Transverse colon (tissue), 4 donors: ENCODE results near the gene ZBTB20. TPM values are rescaled to one million over a fixed set of nuclear protein-coding genes. Genes with fewer than 3 reads are reported as not detected.

Source experiments
- DNase-seq: peaks from one replicate; pipeline ENCODE4 v3.0.0-alpha.2; 2019
- H3K27ac ChIP-seq, 4 donors: fragments of 200-600 bp; sonication (generic); 2 replicates each; pipeline ENCODE4 v1.5.1; 2016 to 2018; ENCODE audit warnings: inconsistent platforms in 4 of 4
- H3K27me3 ChIP-seq: fragments of 200-600 bp; sonication (generic); 2 replicates; pipeline ENCODE4 v1.5.1; 2017; ENCODE audit warnings: inconsistent platforms
- H3K36me3 ChIP-seq, 4 donors: fragments of 200-600 bp; sonication (generic); 2 replicates each; pipeline ENCODE4 v1.5.1; 2017 to 2019; ENCODE audit warnings: inconsistent platforms in 4 of 4
- H3K4me1 ChIP-seq, 4 donors: fragments of 200-600 bp; sonication (generic); 2 replicates each; pipeline ENCODE4 v1.5.1; 2017 to 2020; ENCODE audit warnings: inconsistent platforms in 4 of 4
- H3K4me3 ChIP-seq, 4 donors: fragments of 200-600 bp; sonication (generic); 1 replicate in 1 of 4; 2 replicates in 3 of 4; pipeline versions ENCODE4 v1.5.1 to v1.6.1; 2017 to 2019; ENCODE audit warnings: inconsistent platforms in 4 of 4
- H3K9me3 ChIP-seq, 2 donors: fragments of 200-600 bp; sonication (generic); 2 replicates each; pipeline ENCODE4 v1.5.1; 2017 to 2019; ENCODE audit warnings: inconsistent platforms in 2 of 2
- CTCF ChIP-seq, 5 experiments: fragments of 200-600 bp in 3 of 5; fragments of 450-650 bp in 2 of 5; sonication (generic) in 3 of 5; IDR thresholded peaks; 1 replicate in 2 of 5; 2 replicates in 3 of 5; pipeline ENCODE4 v1.5.1; 2016 to 2017; ENCODE audit warnings: antibody characterized with exemption in 5 of 5, inconsistent platforms in 3 of 5, mild to moderate bottlenecking in 2 of 5, moderate library complexity in 1 of 5
- EP300 ChIP-seq: sonication (generic); formaldehyde crosslinking; IDR thresholded peaks from one replicate; pipeline ENCODE4 v1.6.1; 2017; ENCODE audit warnings: antibody characterized with exemption, low read depth
- POLR2A ChIP-seq: fragments of 450-650 bp; IDR thresholded peaks from one replicate; pipeline ENCODE4 v1.6.1; 2016; ENCODE audit warnings: antibody characterized with exemption, mild to moderate bottlenecking, moderate library complexity
- POLR2AphosphoS5 ChIP-seq, 3 donors: sonication (generic); formaldehyde crosslinking; IDR thresholded peaks; one replicate each; pipeline ENCODE4 v1.6.1; 2016; ENCODE audit warnings: antibody characterized with exemption in 3 of 3
- WGBS, 2 donors: methylation state at CpG; one replicate each; pipeline ENCODE4 v1.1.5; 2018; ENCODE audit warnings: low coverage in 1 of 2; 5-methylcytosine and 5-hydroxymethylcytosine counted together
- in situ Hi-C, 4 donors: fragments of 200-750 bp; cut with MboI; loops; one replicate each; pipeline versions ENCODE4 v1.15.0 to v1.15.1; 2017; ENCODE audit warnings: low sequenced_read_pairs in 3 of 4, low pct_ligation_motif_present in 1 of 4, low pct_unique_long_range_greater_than_20kb in 1 of 4
- intact Hi-C: fragments of 100-400 bp; cut with DNase I; formaldehyde crosslinking; loops from one replicate; pipeline ENCODE4 v1.15.1; 2023; ENCODE audit warnings: low total_unique reads
- total RNA-seq, 4 donors: library from RNA; depleted of rRNA; stranded (reverse); fragments of >200 nt; gene quantifications; one replicate each; pipeline ENCODE4 v1.1.0, GENCODE V29; 2016

Gene ZBTB20
- total RNA-seq, 4 donors from 2014 or later: 44.6 to 50.5 (median 46.4) TPM

DNA sequence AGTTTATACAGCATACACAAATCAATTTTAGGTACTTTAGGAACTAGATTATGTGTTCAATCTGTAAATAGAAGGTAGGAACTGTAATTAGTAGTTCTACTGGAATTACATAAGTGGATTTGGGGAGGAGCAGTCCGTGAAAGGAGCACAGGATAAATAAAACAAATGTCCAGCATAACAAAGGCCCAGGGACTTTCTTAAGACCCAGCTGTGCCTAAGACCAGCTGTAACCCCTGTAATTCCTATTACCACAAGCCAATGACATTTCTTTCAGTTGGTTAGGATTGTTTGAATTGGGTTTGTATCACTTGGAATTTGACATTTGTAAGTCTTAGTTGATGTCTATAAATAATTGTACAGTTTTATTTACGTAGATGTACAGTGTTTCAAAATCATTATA, 4.8 kb upstream of the ZBTB20 start:
- 69 to 81% methylated on average over 2 of the region's 2 CpGs for WGBS, 2 donors
- in situ Hi-C loops (no loop called here), intact Hi-C loops (no loop called here)
- Histone ChIP-seq H3K36me3 (no peaks in the 10 kb centered on the region), H3K4me1 (peaks cover 0 to 11% (median 7%) of the 10 kb centered on the region in 4 donors), H3K4me3 (no peak overlapping the region), H3K27ac (no peak overlapping the region), H3K27me3 (no peaks in the 10 kb centered on the region), H3K9me3 (no peaks in the 10 kb centered on the region)
- DNase-seq: no peak
- no peak for TF ChIP-seq CTCF (IDR thresholded peaks at IDR 0.05)
- no peak for TF ChIP-seq POLR2A
- TF ChIP-seq POLR2AphosphoS5 (IDR thresholded peaks at IDR 0.05): no peak
- TF ChIP-seq EP300: no peak

- peak overlapping the region; percentile 53 to 80 (median 75) for H3K4me3 ChIP-seq
- 1% methylated on average over 14 to 20 of the region's 20 CpGs for WGBS, 2 donors
- in situ Hi-C loops (no loop called here), intact Hi-C loops (no loop called here)
- DNase-seq: no peak
- no peaks in the 10 kb centered on the region for H3K9me3 ChIP-seq
- no peaks in the 10 kb centered on the region for H3K27me3 ChIP-seq
- no peak for TF ChIP-seq CTCF (IDR thresholded peaks at IDR 0.05)
- no peak for TF ChIP-seq POLR2AphosphoS5 (IDR thresholded peaks at IDR 0.05)
- no peak for TF ChIP-seq EP300
- TF ChIP-seq POLR2A: no peak
- H3K27ac ChIP-seq: peak overlapping the region; percentile 99 to 100 (median 100)
- peaks cover 0 to 26% (median 13%) of the 10 kb centered on the region in 4 donors for H3K4me1 ChIP-seq
- H3K36me3 ChIP-seq: no peaks in the 10 kb centered on the region
Measured at GRCh38 chr3:115148142-115148790, 1.2 kb upstream of the ZBTB20 start.

DNA sequence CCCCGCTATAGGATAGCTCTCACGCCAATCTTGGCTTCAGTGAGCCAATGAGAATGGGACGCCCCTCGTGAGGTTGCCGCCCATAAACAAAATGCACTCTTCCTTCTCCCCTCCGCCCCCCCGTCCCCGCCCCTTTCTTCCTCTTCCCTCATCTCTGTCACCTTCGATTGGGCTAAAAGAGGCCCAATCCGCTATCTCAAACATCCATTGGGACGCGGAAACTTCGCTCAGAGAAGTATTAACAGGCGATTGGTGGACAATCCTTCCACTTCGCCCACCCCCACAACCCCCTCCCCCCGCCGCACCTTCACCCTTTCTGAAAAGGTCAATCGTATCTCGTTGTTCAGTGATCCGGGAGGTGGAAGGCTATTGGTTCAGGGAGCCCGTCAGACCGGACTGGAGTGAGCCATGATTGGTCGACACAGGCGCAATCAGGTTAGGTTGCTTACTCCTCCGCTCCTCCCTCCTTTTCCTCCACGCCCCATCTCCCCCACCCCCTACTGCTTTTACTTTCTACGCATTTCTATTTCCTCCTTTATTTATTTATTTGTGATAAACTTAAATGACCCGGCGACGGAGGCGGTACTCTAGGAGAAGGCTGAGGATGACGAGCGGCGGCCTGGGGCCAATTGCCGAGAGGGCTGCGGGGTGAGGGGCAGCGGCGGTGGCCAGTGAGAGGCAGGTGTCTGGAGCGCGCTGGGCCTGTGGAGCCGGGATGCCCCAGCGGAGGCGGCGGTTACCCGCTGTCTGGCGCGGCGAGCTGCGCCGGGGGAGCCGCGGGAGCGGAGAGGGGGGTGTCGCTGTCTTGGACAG, 447 bp upstream of the ZBTB20 start:
- Histone ChIP-seq H3K9me3 (no peaks in the 10 kb centered on the region), H3K36me3 (no peaks in the 10 kb centered on the region), H3K27me3 (no peaks in the 10 kb centered on the region), H3K27ac (peak overlapping the region; percentile 99 to 100 (median 100)), H3K4me1 (peaks cover 0 to 26% (median 13%) of the 10 kb centered on the region in 4 donors), H3K4me3 (peak overlapping the region; percentile 53 to 97 (median 84))
- peak; percentile 98 for DNase-seq
- in situ Hi-C loops (no loop called here), intact Hi-C loops (no loop called here)
- TF ChIP-seq CTCF (IDR thresholded peaks at IDR 0.05) (no peak), EP300 (peak; percentile 2), POLR2A (peak; percentile 89), POLR2AphosphoS5 (IDR thresholded peaks at IDR 0.05) (peak; percentile 84 to 91 (median 88))
- WGBS, 2 donors: 1% methylated on average over 17 to 54 of the region's 54 CpGs

DNA sequence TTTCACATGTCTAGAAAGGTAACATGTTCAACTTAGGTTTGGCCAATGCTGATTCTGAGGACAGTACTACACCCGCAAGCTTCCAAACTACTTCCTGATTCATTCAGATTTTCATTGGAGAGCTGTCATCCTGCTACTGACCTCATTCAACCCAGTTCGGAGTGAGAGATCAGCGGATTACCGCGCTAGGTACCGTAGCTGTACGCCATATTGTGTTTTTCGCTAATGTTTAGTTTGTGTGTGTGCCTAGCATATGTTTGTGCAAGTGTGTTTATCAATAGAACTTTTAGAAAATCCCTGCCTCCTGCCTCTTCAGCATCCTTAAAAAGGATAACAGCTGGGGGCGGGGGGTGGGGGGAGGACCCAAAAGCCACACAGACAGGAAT, 1.1 kb downstream of the ZBTB20 start:
- intact Hi-C loops: no loop called here
- H3K9me3 ChIP-seq: no peaks in the 10 kb centered on the region
- in situ Hi-C loops: no loop called here
- H3K27me3 ChIP-seq: no peaks in the 10 kb centered on the region
- TF ChIP-seq POLR2AphosphoS5 (IDR thresholded peaks at IDR 0.05) (peak; percentile 74 to 86 (median 86)), EP300 (no peak), CTCF (IDR thresholded peaks at IDR 0.05) (no peak), POLR2A (peak; percentile 52)
- peaks cover 0 to 26% (median 13%) of the 10 kb centered on the region in 4 donors for H3K4me1 ChIP-seq
- peak; percentile 67 for DNase-seq
- 0% methylated on average over 9 of the region's 9 CpGs; no CpG with 5 or more reads in 1 of the 2 donors for WGBS, 2 donors
- peak overlapping the region; percentile 80 to 97 (median 92) for H3K4me3 ChIP-seq
- peak overlapping the region; percentile 99 to 100 (median 100) for H3K27ac ChIP-seq
- no peaks in the 10 kb centered on the region for H3K36me3 ChIP-seq
